A549 (cell line): ENCODE data around the gene CS. TPM values are rescaled to one million over a fixed set of nuclear protein-coding genes. Genes with fewer than 3 reads are reported as not detected.

Source experiments
- ATAC-seq, 2 experiments: fragments of 200-7000 bp in 1 of 2; fragments of >200 bp in 1 of 2; cut with Nextera tagmentation in 1 of 2; cut with Tn5 transposase in 1 of 2; 3 replicates each; pipeline versions ENCODE4 v1.8.0 to v1.9.1; 2018 to 2020; ENCODE audit warnings: mild to moderate bottlenecking in 1 of 2, moderate library complexity in 1 of 2
- CTCF ChIA-PET: fragments of 300-600 bp; sonication (Branson Sonifier 250); formaldehyde crosslinking; extraction: SDS; loops from one replicate; lab custom pipeline; 2021; ENCODE audit warnings: antibody characterized with exemption, inconsistent platforms; lab: Yijun Ruan, JAX
- POLR2A ChIA-PET: fragments of 350-600 bp; formaldehyde crosslinking; extraction: SDS; loops from one replicate; lab custom pipeline; 2021; ENCODE audit warnings: antibody characterized with exemption, inconsistent platforms; lab: Yijun Ruan, JAX
- DNase-seq, 2 experiments: peaks; one replicate each; pipeline versions ENCODE4 v3.0.0 to v3.0.0-alpha.2; 2011 to 2016; ENCODE audit warnings: low read depth in 1 of 2, low spot score in 1 of 2
- FAIRE-seq: peaks from 2 replicates; lab custom pipeline; 2011; peaks lifted over from hg19 to GRCh38; lab: Jason Lieb, UNC
- H3K27ac ChIP-seq, 2 experiments: fragments of >200 bp; sonication (Bioruptor Twin); formaldehyde crosslinking; 3 replicates each; pipeline ENCODE4 v1.5.1; 2016 to 2017
- H3K4me1 ChIP-seq: fragments of >200 bp; sonication (Bioruptor Twin); formaldehyde crosslinking; 3 replicates; pipeline ENCODE4 v1.6.1; 2016
- H3K4me2 ChIP-seq: fragments of >200 bp; sonication (Bioruptor Twin); formaldehyde crosslinking; 3 replicates; pipeline ENCODE4 v1.6.1; 2016
- H3K4me3 ChIP-seq: fragments of >200 bp; sonication (Bioruptor Twin); formaldehyde crosslinking; 3 replicates; pipeline ENCODE4 v1.5.1; 2016
- H3K9me3 ChIP-seq: fragments of >200 bp; sonication (Bioruptor Twin); formaldehyde crosslinking; 3 replicates; pipeline ENCODE4 v1.6.1; 2016
- BHLHE40 ChIP-seq: IDR thresholded peaks from 2 replicates; pipeline ENCODE4 v1.6.1; 2012; ENCODE audit warnings: low read depth, low read length, inconsistent platforms
- CBX2 ChIP-seq: fragments of 200-600 bp; sonication (generic); IDR thresholded peaks from 2 replicates; pipeline ENCODE4 v1.6.1; 2016; ENCODE audit warnings: low read depth, mild to moderate bottlenecking, borderline replicate concordance
- CBX8 ChIP-seq: fragments of 200-600 bp; sonication (generic); IDR thresholded peaks from 2 replicates; pipeline ENCODE4 v1.6.1; 2016
- EHF ChIP-seq: fragments of 250-450 bp; sonication (Bioruptor Pico); IDR thresholded peaks from 2 replicates; pipeline ENCODE4 v1.5.0; 2020; ENCODE audit warnings: mild to moderate bottlenecking
- EP300 ChIP-seq, 2 experiments: fragments of >200 bp; sonication (Bioruptor Twin); formaldehyde crosslinking; IDR thresholded peaks; 2 replicates in 1 of 2; 3 replicates in 1 of 2; pipeline ENCODE4 v1.6.1; 2016 to 2017
- FOSL2 ChIP-seq, 2 experiments: fragments of 450-650 bp in 1 of 2; fragments of >200 bp in 1 of 2; sonication (Bioruptor Twin) in 1 of 2; formaldehyde crosslinking; IDR thresholded peaks; 2 replicates each; pipeline versions ENCODE4 v1.5.0 to v1.6.1; 2016 to 2020; ENCODE audit warnings: mild to moderate bottlenecking in 1 of 2, moderate library complexity in 1 of 2
- GATA3 ChIP-seq: IDR thresholded peaks from 2 replicates; pipeline ENCODE4 v1.6.1; 2012; ENCODE audit warnings: borderline replicate concordance
- HOXB5 ChIP-seq: fragments of 250-450 bp; sonication (Bioruptor Pico); IDR thresholded peaks from 2 replicates; pipeline ENCODE4 v1.5.0; 2020; ENCODE audit warnings: mild to moderate bottlenecking, moderate library complexity
- JUNB ChIP-seq: fragments of >200 bp; sonication (Bioruptor Twin); formaldehyde crosslinking; IDR thresholded peaks from 2 replicates; pipeline ENCODE4 v1.6.1; 2016
- MAFK ChIP-seq: fragments of 450-650 bp; IDR thresholded peaks from 2 replicates; pipeline ENCODE4 v1.6.1; 2014; ENCODE audit not compliant: partially characterized antibody
- MAZ ChIP-seq: fragments of 150-350 bp; IDR thresholded peaks from 2 replicates; pipeline ENCODE4 v1.6.1; 2014; ENCODE audit warnings: antibody characterized with exemption, low read depth, low read length, borderline replicate concordance
- NFE2L2 ChIP-seq: fragments of 150-350 bp; conservative IDR thresholded peaks from 2 replicates; pipeline ENCODE4 v1.6.1; 2014; ENCODE audit warnings: low read length
- NR3C1 ChIP-seq: fragments of >200 bp; sonication (Bioruptor Twin); formaldehyde crosslinking; IDR thresholded peaks from 3 replicates; pipeline ENCODE4 v1.6.1; 2017
- POLR2AphosphoS2 ChIP-seq: conservative IDR thresholded peaks from 2 replicates; pipeline ENCODE4 v1.6.1; 2012; ENCODE audit warnings: low read length, improper control_type of control experiment, inconsistent platforms
- RAD21 ChIP-seq, 2 experiments: fragments of >200 bp in 1 of 2; sonication (Bioruptor Twin) in 1 of 2; formaldehyde crosslinking in 1 of 2; IDR thresholded peaks in 1 of 2; conservative IDR thresholded peaks in 1 of 2; 2 replicates in 1 of 2; 3 replicates in 1 of 2; pipeline ENCODE4 v1.6.1; 2012 to 2018; ENCODE audit warnings: inconsistent platforms in 1 of 2
- RNF2 ChIP-seq: fragments of 200-600 bp; sonication (generic); IDR thresholded peaks from 2 replicates; pipeline ENCODE4 v1.6.1; 2016; ENCODE audit warnings: low read depth, mild to moderate bottlenecking, antibody characterized with exemption, moderate library complexity, borderline replicate concordance
- SREBF2 ChIP-seq: fragments of 450-650 bp; IDR thresholded peaks from 2 replicates; pipeline ENCODE4 v1.6.1; 2014; ENCODE audit warnings: mild to moderate bottlenecking, moderate library complexity
- ZNF302 ChIP-seq: fragments of 250-450 bp; sonication (Bioruptor Pico); IDR thresholded peaks from 2 replicates; pipeline ENCODE4 v1.9.0; 2021; ENCODE audit warnings: inconsistent platforms, mild to moderate bottlenecking, moderate library complexity
- WGBS: methylation state at CpG from one replicate; pipeline ENCODE4 v1.1.6; 2017; ENCODE audit errors: missing lambda C conversion rate; 5-methylcytosine and 5-hydroxymethylcytosine counted together
- polyA plus RNA-seq, 4 experiments: library from polyadenylated mRNA; depleted of rRNA in 3 of 4; stranded (reverse); fragments of >200 nt; fragmentation: RNase III in 1 of 4; extraction: RNeasy Plus Mini Kit Qiagen cat#74134 plus additional on column Dnase treatment in 1 of 4; gene quantifications; 2 replicates in 3 of 4; 3 replicates in 1 of 4; pipeline ENCODE4 v1.2.3, GENCODE V29; 2011 to 2017
- TF ChIP-seq, protein P1 (sequence below): fragments of >200 bp; sonication (Bioruptor Twin); formaldehyde crosslinking; IDR thresholded peaks from 2 replicates; pipeline ENCODE4 v1.6.1; 2016
- TF ChIP-seq, protein P2 (sequence below): fragments of 150-350 bp; IDR thresholded peaks from 2 replicates; pipeline ENCODE4 v1.6.1; 2014; ENCODE audit warnings: low read depth, mild to moderate bottlenecking, low read length
- TF ChIP-seq, protein P3 (sequence below): fragments of 200-600 bp; sonication (generic); IDR thresholded peaks from 2 replicates; pipeline ENCODE4 v1.6.1; 2016; ENCODE audit warnings: antibody characterized with exemption, mild to moderate bottlenecking, moderate library complexity
- TF ChIP-seq, protein P4 (sequence below): fragments of >200 bp; sonication (Bioruptor Twin); formaldehyde crosslinking; IDR thresholded peaks from 3 replicates; pipeline ENCODE4 v1.5.1; 2016

The CS gene
- polyA plus RNA-seq, 2 of the 4 experiments (the other 2 are of a cell fraction), result 146 to 223 TPM

DNA sequence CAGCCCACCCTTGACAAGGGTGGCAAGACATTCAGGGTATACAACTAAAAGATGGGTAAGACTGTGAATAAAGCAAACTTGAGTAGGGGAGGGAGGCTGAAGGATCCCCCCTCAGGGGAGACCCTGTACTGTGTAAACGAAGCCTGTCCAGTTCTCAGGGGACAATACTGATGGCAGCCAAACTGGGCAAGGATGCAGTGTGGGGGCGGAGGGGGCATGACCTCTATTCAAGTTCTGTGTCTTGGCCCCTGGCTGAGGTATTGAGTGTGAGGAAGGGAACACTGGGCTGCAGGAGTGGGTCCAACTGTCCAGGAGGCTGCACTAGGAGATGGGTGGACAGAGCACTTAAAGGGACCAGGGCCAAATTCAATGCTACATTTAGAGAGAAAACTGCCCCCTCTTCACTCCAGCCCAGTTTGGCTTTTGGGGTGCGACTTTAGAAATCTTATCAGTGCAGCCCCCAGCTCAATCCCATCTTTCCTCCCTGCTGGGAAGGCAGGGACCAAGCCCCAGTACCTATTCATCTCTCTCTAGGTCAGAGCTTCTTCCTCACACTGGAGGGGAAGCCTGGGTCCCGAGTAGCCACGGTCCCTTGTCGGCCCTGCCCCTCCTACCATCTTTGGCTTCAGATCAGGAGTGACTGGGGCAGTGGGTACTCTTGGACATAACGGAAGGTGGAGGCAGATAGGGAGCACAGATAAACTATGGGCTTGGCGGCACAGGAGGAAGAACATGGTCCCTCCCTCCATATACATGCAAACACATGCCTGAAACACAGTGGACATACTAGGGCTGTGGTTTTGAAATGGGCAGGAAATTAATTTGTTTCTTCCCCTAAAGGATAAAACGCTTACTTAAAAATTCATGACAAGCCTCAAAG is 58.5 kb downstream of the CS start (continued):
- TF ChIP-seq RAD21 (conservative IDR thresholded peaks at IDR 0.05 in 1 of 2, IDR thresholded peaks at IDR 0.05 in 1 of 2) (no peak), EHF (CRISPR knock-in tag) (no peak), SREBF2 (no peak)
- TF ChIP-seq, protein P1, sequence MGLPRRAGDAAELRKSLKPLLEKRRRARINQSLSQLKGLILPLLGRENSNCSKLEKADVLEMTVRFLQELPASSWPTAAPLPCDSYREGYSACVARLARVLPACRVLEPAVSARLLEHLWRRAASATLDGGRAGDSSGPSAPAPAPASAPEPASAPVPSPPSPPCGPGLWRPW, result no peak

DNA sequence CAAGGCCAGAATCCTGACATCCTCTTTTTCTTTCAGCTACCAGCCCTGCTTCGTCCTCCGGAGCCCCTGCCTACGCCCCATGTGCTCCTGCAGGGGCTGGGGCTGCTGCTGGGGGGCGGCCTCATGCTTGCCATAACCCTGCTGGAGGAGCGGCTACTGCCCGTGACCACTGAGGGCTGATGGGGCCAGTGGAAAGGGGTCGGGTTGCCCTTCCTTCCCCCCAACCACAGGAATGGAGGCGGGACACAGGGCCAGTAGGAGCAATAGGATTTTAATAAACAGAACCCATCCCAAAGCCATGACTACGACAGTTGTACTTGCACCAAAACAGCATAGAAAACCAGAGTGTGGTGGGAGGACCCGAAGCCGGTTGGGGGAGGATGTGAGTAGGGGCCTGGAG is 62.6 kb downstream of the CS start:
- POLR2A ChIA-PET, result no interaction called here
- FAIRE-seq, result no peak

DNA sequence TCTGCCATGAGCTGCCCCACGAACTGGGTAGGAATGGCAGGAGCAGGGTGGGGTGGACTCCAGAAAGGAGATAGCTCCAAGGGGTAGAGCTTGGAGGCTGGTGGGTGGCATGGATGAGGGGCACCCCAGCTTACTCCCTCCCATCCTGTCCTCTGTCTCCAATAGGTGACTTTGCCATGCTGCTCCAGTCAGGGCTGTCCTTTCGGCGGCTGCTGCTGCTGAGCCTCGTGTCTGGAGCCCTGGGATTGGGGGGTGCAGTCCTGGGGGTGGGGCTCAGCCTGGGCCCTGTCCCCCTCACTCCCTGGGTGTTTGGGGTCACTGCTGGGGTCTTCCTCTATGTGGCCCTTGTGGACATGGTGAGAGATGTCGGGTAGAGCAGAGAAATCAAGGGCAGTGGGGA is 63.1 kb downstream of the CS start:
- FAIRE-seq (no peak), DNase-seq (no peak), ATAC-seq (peak in 1 of 2 experiments; percentile 6; a peak in 2 of 6 replicates)
- 79% methylated on average over 5 of the region's 5 CpGs for WGBS
- no peak overlapping the region for H3K4me2 ChIP-seq
- H3K4me1 ChIP-seq, result no peaks in the 10 kb centered on the region
- ChIA-PET POLR2A (interaction anchor here (1.2 kb wide), 1 partner anchor 15 kb away, joined by 4 read pairs; the partner anchor contains the start of gene RNF41), CTCF (interaction anchor here (1.1 to 7.0 kb wide), 5 partner anchors 8 to 30 kb away, joined by 3 to 69 read pairs (median 5); partner anchors contain the start of genes ANKRD52 and COQ10A)
- TF ChIP-seq NR3C1 (no peak), MAFK (no peak), RAD21 (conservative IDR thresholded peaks at IDR 0.05 in 1 of 2, IDR thresholded peaks at IDR 0.05 in 1 of 2) (no peak), GATA3 (no peak), NFE2L2 (no peak), EP300 (IDR thresholded peaks at IDR 0.05) (no peak), HOXB5 (CRISPR knock-in tag) (no peak)
- TF ChIP-seq, protein P2, sequence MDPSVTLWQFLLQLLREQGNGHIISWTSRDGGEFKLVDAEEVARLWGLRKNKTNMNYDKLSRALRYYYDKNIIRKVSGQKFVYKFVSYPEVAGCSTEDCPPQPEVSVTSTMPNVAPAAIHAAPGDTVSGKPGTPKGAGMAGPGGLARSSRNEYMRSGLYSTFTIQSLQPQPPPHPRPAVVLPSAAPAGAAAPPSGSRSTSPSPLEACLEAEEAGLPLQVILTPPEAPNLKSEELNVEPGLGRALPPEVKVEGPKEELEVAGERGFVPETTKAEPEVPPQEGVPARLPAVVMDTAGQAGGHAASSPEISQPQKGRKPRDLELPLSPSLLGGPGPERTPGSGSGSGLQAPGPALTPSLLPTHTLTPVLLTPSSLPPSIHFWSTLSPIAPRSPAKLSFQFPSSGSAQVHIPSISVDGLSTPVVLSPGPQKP, result no peak
- no peak overlapping the region for H3K27ac ChIP-seq
- H3K4me3 ChIP-seq, result no peak overlapping the region
- no peaks in the 10 kb centered on the region for H3K9me3 ChIP-seq

More for the DNA sequence above, 62.6 kb downstream of the CS start:
- ATAC-seq, result no peak
- H3K4me1 ChIP-seq, result no peaks in the 10 kb centered on the region
- CTCF ChIA-PET, result interaction anchor here (1.4 to 7.0 kb wide), 2 partner anchors 10 to 21 kb away, joined by 4 to 69 read pairs; partner anchors contain the start of gene ANKRD52
- TF ChIP-seq, protein P1, result no peak
- TF ChIP-seq SREBF2, result no peak
- TF ChIP-seq RNF2, result no peak
- TF ChIP-seq, protein P3, sequence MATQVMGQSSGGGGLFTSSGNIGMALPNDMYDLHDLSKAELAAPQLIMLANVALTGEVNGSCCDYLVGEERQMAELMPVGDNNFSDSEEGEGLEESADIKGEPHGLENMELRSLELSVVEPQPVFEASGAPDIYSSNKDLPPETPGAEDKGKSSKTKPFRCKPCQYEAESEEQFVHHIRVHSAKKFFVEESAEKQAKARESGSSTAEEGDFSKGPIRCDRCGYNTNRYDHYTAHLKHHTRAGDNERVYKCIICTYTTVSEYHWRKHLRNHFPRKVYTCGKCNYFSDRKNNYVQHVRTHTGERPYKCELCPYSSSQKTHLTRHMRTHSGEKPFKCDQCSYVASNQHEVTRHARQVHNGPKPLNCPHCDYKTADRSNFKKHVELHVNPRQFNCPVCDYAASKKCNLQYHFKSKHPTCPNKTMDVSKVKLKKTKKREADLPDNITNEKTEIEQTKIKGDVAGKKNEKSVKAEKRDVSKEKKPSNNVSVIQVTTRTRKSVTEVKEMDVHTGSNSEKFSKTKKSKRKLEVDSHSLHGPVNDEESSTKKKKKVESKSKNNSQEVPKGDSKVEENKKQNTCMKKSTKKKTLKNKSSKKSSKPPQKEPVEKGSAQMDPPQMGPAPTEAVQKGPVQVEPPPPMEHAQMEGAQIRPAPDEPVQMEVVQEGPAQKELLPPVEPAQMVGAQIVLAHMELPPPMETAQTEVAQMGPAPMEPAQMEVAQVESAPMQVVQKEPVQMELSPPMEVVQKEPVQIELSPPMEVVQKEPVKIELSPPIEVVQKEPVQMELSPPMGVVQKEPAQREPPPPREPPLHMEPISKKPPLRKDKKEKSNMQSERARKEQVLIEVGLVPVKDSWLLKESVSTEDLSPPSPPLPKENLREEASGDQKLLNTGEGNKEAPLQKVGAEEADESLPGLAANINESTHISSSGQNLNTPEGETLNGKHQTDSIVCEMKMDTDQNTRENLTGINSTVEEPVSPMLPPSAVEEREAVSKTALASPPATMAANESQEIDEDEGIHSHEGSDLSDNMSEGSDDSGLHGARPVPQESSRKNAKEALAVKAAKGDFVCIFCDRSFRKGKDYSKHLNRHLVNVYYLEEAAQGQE, result no peak
- TF ChIP-seq POLR2AphosphoS2, result no peak
- TF ChIP-seq FOSL2 (IDR thresholded peaks at IDR 0.05), result no peak
- no peak for TF ChIP-seq FOSL2 (CRISPR knock-in tag; IDR thresholded peaks at IDR 0.05)
- no peak for TF ChIP-seq MAZ
- TF ChIP-seq BHLHE40, result no peak
- no peak for TF ChIP-seq ZNF302 (CRISPR knock-in tag)
- no peak for TF ChIP-seq CBX2
- no peak for TF ChIP-seq CBX8
- TF ChIP-seq, protein P4, sequence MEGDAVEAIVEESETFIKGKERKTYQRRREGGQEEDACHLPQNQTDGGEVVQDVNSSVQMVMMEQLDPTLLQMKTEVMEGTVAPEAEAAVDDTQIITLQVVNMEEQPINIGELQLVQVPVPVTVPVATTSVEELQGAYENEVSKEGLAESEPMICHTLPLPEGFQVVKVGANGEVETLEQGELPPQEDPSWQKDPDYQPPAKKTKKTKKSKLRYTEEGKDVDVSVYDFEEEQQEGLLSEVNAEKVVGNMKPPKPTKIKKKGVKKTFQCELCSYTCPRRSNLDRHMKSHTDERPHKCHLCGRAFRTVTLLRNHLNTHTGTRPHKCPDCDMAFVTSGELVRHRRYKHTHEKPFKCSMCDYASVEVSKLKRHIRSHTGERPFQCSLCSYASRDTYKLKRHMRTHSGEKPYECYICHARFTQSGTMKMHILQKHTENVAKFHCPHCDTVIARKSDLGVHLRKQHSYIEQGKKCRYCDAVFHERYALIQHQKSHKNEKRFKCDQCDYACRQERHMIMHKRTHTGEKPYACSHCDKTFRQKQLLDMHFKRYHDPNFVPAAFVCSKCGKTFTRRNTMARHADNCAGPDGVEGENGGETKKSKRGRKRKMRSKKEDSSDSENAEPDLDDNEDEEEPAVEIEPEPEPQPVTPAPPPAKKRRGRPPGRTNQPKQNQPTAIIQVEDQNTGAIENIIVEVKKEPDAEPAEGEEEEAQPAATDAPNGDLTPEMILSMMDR, result no peak
- TF ChIP-seq JUNB, result no peak
- WGBS, result 92% methylated on average over 11 of the region's 11 CpGs
- no peaks in the 10 kb centered on the region for H3K9me3 ChIP-seq
- no peak overlapping the region for H3K4me2 ChIP-seq
- no peak for DNase-seq
- H3K27ac ChIP-seq, result no peak overlapping the region
- no peak overlapping the region for H3K4me3 ChIP-seq
